Thyroid gland (tissue), 4 donors: ENCODE data around the gene GGTLC2. TPM values are rescaled to one million over a fixed set of nuclear protein-coding genes. Genes with fewer than 3 reads are reported as not detected.

Experiments used
- DNase-seq, 2 donors: peaks; one replicate each; pipeline ENCODE4 v3.0.0-alpha.2; 2019
- H3K27ac ChIP-seq, 3 donors: fragments of 200-600 bp; sonication (generic); 1 replicate in 2 of 3; 2 replicates in 1 of 3; pipeline ENCODE4 v1.5.1; 2016 to 2019; ENCODE audit warnings: mild to moderate bottlenecking in 1 of 3, moderate library complexity in 1 of 3
- H3K27me3 ChIP-seq: fragments of 200-600 bp; sonication (generic); one replicate; pipeline ENCODE4 v1.5.1; 2019
- H3K36me3 ChIP-seq, 2 donors: fragments of 200-600 bp; sonication (generic); one replicate each; pipeline ENCODE4 v1.5.1; 2016 to 2019
- H3K4me1 ChIP-seq, 2 donors: fragments of 200-600 bp; sonication (generic); one replicate each; pipeline ENCODE4 v1.5.1; 2017 to 2019
- H3K4me3 ChIP-seq, 3 donors: fragments of 200-600 bp; sonication (generic); replicated peaks in 1 of 3; 1 replicate in 2 of 3; 2 replicates in 1 of 3; pipeline ENCODE4 v1.5.1; 2016; ENCODE audit warnings: mild to moderate bottlenecking in 1 of 3
- H3K9me3 ChIP-seq: fragments of 200-600 bp; sonication (generic); one replicate; pipeline ENCODE4 v1.5.1; 2017
- CTCF ChIP-seq, 6 experiments: fragments of 200-600 bp in 3 of 6; fragments of 450-650 bp in 3 of 6; sonication (generic) in 3 of 6; IDR thresholded peaks; one replicate each; pipeline ENCODE4 v1.5.1; 2016 to 2019; ENCODE audit warnings: antibody characterized with exemption in 6 of 6, mild to moderate bottlenecking in 2 of 6, inconsistent platforms in 1 of 6, moderate library complexity in 1 of 6
- POLR2A ChIP-seq, 2 donors: fragments of 450-650 bp; IDR thresholded peaks; one replicate each; pipeline ENCODE4 v1.6.1; 2017; ENCODE audit warnings: antibody characterized with exemption in 2 of 2, mild to moderate bottlenecking in 2 of 2, moderate library complexity in 1 of 2
- WGBS, 2 donors: methylation state at CpG; one replicate each; pipeline ENCODE4 v1.1.5; 2017; 5-methylcytosine and 5-hydroxymethylcytosine counted together
- intact Hi-C: fragments of 100-400 bp; cut with DNase I; formaldehyde crosslinking; loops from one replicate; pipeline ENCODE4 v1.15.1; 2023
- total RNA-seq, 4 donors: library from RNA; depleted of rRNA; stranded (reverse); fragments of >200 nt; gene quantifications; one replicate each; pipeline ENCODE4 v1.2.3, GENCODE V29; 2016

Gene GGTLC2
- total RNA-seq, 4 donors from 2014 or later = 0.45 to 2.6 TPM; not detected in 2

- intact Hi-C loops = no loop called here
- TF ChIP-seq CTCF (IDR thresholded peaks at IDR 0.05) = no peak
- TF ChIP-seq POLR2A (IDR thresholded peaks at IDR 0.05) = no peak
Measured at GRCh38 chr22:22662095-22662494, 17.7 kb downstream of the GGTLC2 start.

GRCh38 chr22:22663861-22664800 is 19.7 kb downstream of the GGTLC2 start:
- 82 to 88% methylated on average over 12 to 14 of the region's 14 CpGs for WGBS, 2 donors
- H3K27ac ChIP-seq = no peak overlapping the region
- intact Hi-C loops = no loop called here
- no peak overlapping the region for H3K4me3 ChIP-seq
- TF ChIP-seq POLR2A (IDR thresholded peaks at IDR 0.05) = no peak
- TF ChIP-seq CTCF (IDR thresholded peaks at IDR 0.05) = no peak
- H3K36me3 ChIP-seq = no peaks in the 10 kb centered on the region
- DNase-seq = no peak
- H3K9me3 ChIP-seq = no peaks in the 10 kb centered on the region
- no peaks in the 10 kb centered on the region for H3K27me3 ChIP-seq
- no peaks in the 10 kb centered on the region for H3K4me1 ChIP-seq

More at GRCh38 chr22:22662095-22662494, 17.7 kb downstream of the GGTLC2 start:
- Histone ChIP-seq H3K27ac (no peak overlapping the region), H3K27me3 (no peaks in the 10 kb centered on the region), H3K36me3 (no peaks in the 10 kb centered on the region), H3K4me1 (no peaks in the 10 kb centered on the region), H3K9me3 (no peaks in the 10 kb centered on the region), H3K4me3 (no peak overlapping the region)
- WGBS, 2 donors = 85 to 87% methylated on average over 3 of the region's 3 CpGs
- no peak for DNase-seq

GRCh38 chr22:22666307-22667091 is 22.1 kb downstream of the GGTLC2 start:
- Histone ChIP-seq H3K27me3 (no peaks in the 10 kb centered on the region), H3K4me1 (no peaks in the 10 kb centered on the region), H3K27ac (no peak overlapping the region), H3K36me3 (no peaks in the 10 kb centered on the region), H3K4me3 (no peak overlapping the region), H3K9me3 (no peaks in the 10 kb centered on the region)
- DNase-seq = peak; percentile 63 to 73
- 35 to 53% methylated on average over 4 to 7 of the region's 7 CpGs for WGBS, 2 donors
- TF ChIP-seq CTCF (IDR thresholded peaks at IDR 0.05) (peak in 4 of 6 experiments; percentile 45 to 82 (median 65)), POLR2A (IDR thresholded peaks at IDR 0.05) (no peak)
- intact Hi-C loops = no loop called here

- Histone ChIP-seq H3K4me3 (no peak overlapping the region), H3K4me1 (peaks cover 0 to under 1% of the 10 kb centered on the region in 2 donors), H3K36me3 (no peaks in the 10 kb centered on the region), H3K27me3 (no peaks in the 10 kb centered on the region), H3K27ac (no peak overlapping the region), H3K9me3 (no peaks in the 10 kb centered on the region)
- TF ChIP-seq CTCF (IDR thresholded peaks at IDR 0.05) (no peak), POLR2A (IDR thresholded peaks at IDR 0.05) (no peak)
- WGBS, 2 donors = 80 to 86% methylated on average over 8 to 11 of the region's 11 CpGs
- no peak for DNase-seq
- intact Hi-C loops = no loop called here
Measured at GRCh38 chr22:22667966-22668880, 23.8 kb downstream of the GGTLC2 start.
